ENCODE results near the gene TESK2.
A peak's percentile ranks its signal among the peaks of the same experiment; 100 is the strongest.
"Not testable (repeated sequence)": the region's sequence is repeated elsewhere in the genome, so short reads cannot be mapped to it uniquely, and the experiment has no call there.

Gene TESK2

GRCh38 chr1:45522324-45523104 is 31.6 kb upstream of the TESK2 start:
- H3K4me3 ChIP-seq (ENCODE audit: low read length) = peak overlapping the region; percentile 94
- TF ChIP-seq CTCF (conservative IDR thresholded peaks at IDR 0.05; ENCODE audit: low read length) = no peak

GRCh38 chr1:45521413-45522323 is 30.7 kb upstream of the TESK2 start, which contains the start of gene PRDX1:
Gene PRDX1 (minus strand): TSS chr1:45521884. CDS start chr1:45519043, 2,841 bp downstream.
- peak; percentile 95 for DNase-seq (ENCODE audit: low read depth)
- peak within 1 kb of the TSS; percentile 94 for H3K4me3 ChIP-seq (ENCODE audit: low read length)
- peak; percentile 8 for TF ChIP-seq CTCF (conservative IDR thresholded peaks at IDR 0.05; ENCODE audit: low read length)

More at GRCh38 chr1:45522324-45523104, 31.6 kb upstream of the TESK2 start:
- peak; percentile 40 for DNase-seq (ENCODE audit: low read depth)

GRCh38 chr1:45519774-45520173 is 28.8 kb upstream of the TESK2 start:
- not testable (repeated sequence) for DNase-seq (ENCODE audit: low read depth)
- H3K4me3 ChIP-seq (ENCODE audit: low read length) = peak overlapping the region; percentile 35

GRCh38 chr1:45518910-45519309 is 27.9 kb upstream of the TESK2 start:
- no peak for TF ChIP-seq CTCF (conservative IDR thresholded peaks at IDR 0.05; ENCODE audit: low read length)
- H3K4me3 ChIP-seq (ENCODE audit: low read length) = peak overlapping the region; percentile 3; the same call in 1 of the 2 replicates
- no peak for DNase-seq (ENCODE audit: low read depth)

GRCh38 chr1:45518366-45518765 is 27.4 kb upstream of the TESK2 start:
- H3K4me3 ChIP-seq (ENCODE audit: low read length); DNase-seq (ENCODE audit: low read depth): not testable (repeated sequence)

- TF ChIP-seq CTCF (conservative IDR thresholded peaks at IDR 0.05; ENCODE audit: low read length) = no peak
- DNase-seq (ENCODE audit: low read depth) = no peak
- H3K4me3 ChIP-seq (ENCODE audit: low read length) = no peak overlapping the region
Observed at GRCh38 chr1:45516465-45516864, 25.5 kb upstream of the TESK2 start.

GRCh38 chr1:45516036-45516435 is 25.1 kb upstream of the TESK2 start:
- no peak for DNase-seq (ENCODE audit: low read depth)
- TF ChIP-seq CTCF (conservative IDR thresholded peaks at IDR 0.05; ENCODE audit: low read length) = no peak
- H3K4me3 ChIP-seq (ENCODE audit: low read length) = no peak overlapping the region

GRCh38 chr1:45513532-45514260 is 22.7 kb upstream of the TESK2 start:
- H3K4me3 ChIP-seq (ENCODE audit: low read length); DNase-seq (ENCODE audit: low read depth): not testable (repeated sequence)

All from AG10803 (cell line).